Measurements from ENCODE around the gene LYAR. TPM values are rescaled to one million over a fixed set of nuclear protein-coding genes. Genes with fewer than 3 reads are reported as not detected.
"Not testable (repeated sequence)": the region's sequence is repeated elsewhere in the genome, so short reads cannot be mapped to it uniquely, and the experiment has no call there.

Gene LYAR
- total RNA-seq, 1 donor from 2014 or later: 7.4 TPM

GRCh38 chr4:4269331-4269731 lies 20.6 kb downstream of the LYAR start:
- H3K4me1 Mint-ChIP-seq (ENCODE audit: low read depth, unreplicated experiment): no peaks in the 10 kb centered on the region
- DNase-seq: no peak
- H3K27me3 Mint-ChIP-seq (ENCODE audit: unreplicated experiment): peaks cover 3% of the 10 kb centered on the region
- no peak overlapping the region for H3K4me3 Mint-ChIP-seq (ENCODE audit: unreplicated experiment)
- H3K9me3 Mint-ChIP-seq (ENCODE audit: unreplicated experiment): no peaks in the 10 kb centered on the region
- TF ChIP-seq CTCF (IDR thresholded peaks at IDR 0.05; ENCODE audit: partially characterized antibody, unreplicated experiment): no peak
- peaks cover 6% of the 10 kb centered on the region for H3K36me3 Mint-ChIP-seq (ENCODE audit: unreplicated experiment)
- no peak overlapping the region for H3K27ac Mint-ChIP-seq (ENCODE audit: unreplicated experiment)

- TF ChIP-seq CTCF (IDR thresholded peaks at IDR 0.05; ENCODE audit: partially characterized antibody, unreplicated experiment): no peak
These were observed 21.2 kb downstream of the LYAR start for GRCh38 chr4:4268776-4269175.

GRCh38 chr4:4267981-4268380 lies 22.0 kb downstream of the LYAR start:
- H3K27me3 Mint-ChIP-seq (ENCODE audit: unreplicated experiment): peaks cover 3% of the 10 kb centered on the region
- H3K9me3 Mint-ChIP-seq (ENCODE audit: unreplicated experiment): no peaks in the 10 kb centered on the region
- no peak overlapping the region for H3K27ac Mint-ChIP-seq (ENCODE audit: unreplicated experiment)
- no peaks in the 10 kb centered on the region for H3K4me1 Mint-ChIP-seq (ENCODE audit: low read depth, unreplicated experiment)
- peaks cover 5% of the 10 kb centered on the region for H3K36me3 Mint-ChIP-seq (ENCODE audit: unreplicated experiment)
- TF ChIP-seq CTCF (IDR thresholded peaks at IDR 0.05; ENCODE audit: partially characterized antibody, unreplicated experiment): no peak
- DNase-seq: no peak
- no peak overlapping the region for H3K4me3 Mint-ChIP-seq (ENCODE audit: unreplicated experiment)

More at GRCh38 chr4:4268776-4269175, 21.2 kb downstream of the LYAR start:
- no peak overlapping the region for H3K4me3 Mint-ChIP-seq (ENCODE audit: unreplicated experiment)
- H3K4me1 Mint-ChIP-seq (ENCODE audit: low read depth, unreplicated experiment): no peaks in the 10 kb centered on the region
- H3K27me3 Mint-ChIP-seq (ENCODE audit: unreplicated experiment): peaks cover 3% of the 10 kb centered on the region
- H3K9me3 Mint-ChIP-seq (ENCODE audit: unreplicated experiment): no peaks in the 10 kb centered on the region
- no peak for DNase-seq
- no peak overlapping the region for H3K27ac Mint-ChIP-seq (ENCODE audit: unreplicated experiment)
- H3K36me3 Mint-ChIP-seq (ENCODE audit: unreplicated experiment): peaks cover 5% of the 10 kb centered on the region

- H3K4me3 Mint-ChIP-seq (ENCODE audit: unreplicated experiment): no peak overlapping the region
- H3K9me3 Mint-ChIP-seq (ENCODE audit: unreplicated experiment): peaks cover 1% of the 10 kb centered on the region
- no peak for TF ChIP-seq CTCF (IDR thresholded peaks at IDR 0.05; ENCODE audit: partially characterized antibody, unreplicated experiment)
- no peak overlapping the region for H3K27ac Mint-ChIP-seq (ENCODE audit: unreplicated experiment)
- H3K4me1 Mint-ChIP-seq (ENCODE audit: low read depth, unreplicated experiment): no peaks in the 10 kb centered on the region
- no peaks in the 10 kb centered on the region for H3K36me3 Mint-ChIP-seq (ENCODE audit: unreplicated experiment)
- H3K27me3 Mint-ChIP-seq (ENCODE audit: unreplicated experiment): no peaks in the 10 kb centered on the region
- DNase-seq: no peak
These were observed 29.7 kb downstream of the LYAR start for GRCh38 chr4:4260185-4260751.

GRCh38 chr4:4259484-4260100 lies 30.4 kb downstream of the LYAR start:
- no peak overlapping the region for H3K4me3 Mint-ChIP-seq (ENCODE audit: unreplicated experiment)
- no peaks in the 10 kb centered on the region for H3K36me3 Mint-ChIP-seq (ENCODE audit: unreplicated experiment)
- TF ChIP-seq CTCF (IDR thresholded peaks at IDR 0.05; ENCODE audit: partially characterized antibody, unreplicated experiment): no peak
- H3K9me3 Mint-ChIP-seq (ENCODE audit: unreplicated experiment): peaks cover 1% of the 10 kb centered on the region
- no peak for DNase-seq
- H3K27me3 Mint-ChIP-seq (ENCODE audit: unreplicated experiment): no peaks in the 10 kb centered on the region
- H3K4me1 Mint-ChIP-seq (ENCODE audit: low read depth, unreplicated experiment): no peaks in the 10 kb centered on the region
- no peak overlapping the region for H3K27ac Mint-ChIP-seq (ENCODE audit: unreplicated experiment)

GRCh38 chr4:4257705-4258104 lies 32.2 kb downstream of the LYAR start:
- not testable (repeated sequence) for H3K27ac Mint-ChIP-seq (ENCODE audit: unreplicated experiment); H3K27me3 Mint-ChIP-seq (ENCODE audit: unreplicated experiment); H3K4me3 Mint-ChIP-seq (ENCODE audit: unreplicated experiment); DNase-seq; H3K4me1 Mint-ChIP-seq (ENCODE audit: low read depth, unreplicated experiment); H3K9me3 Mint-ChIP-seq (ENCODE audit: unreplicated experiment); H3K36me3 Mint-ChIP-seq (ENCODE audit: unreplicated experiment)

Data from glutamatergic neuron (in vitro differentiated cells).